Measurements from ENCODE around the gene NTF4.
A peak's percentile ranks its signal among the peaks of the same experiment; 100 is the strongest.
"Not testable (repeated sequence)": the region's sequence is repeated elsewhere in the genome, so short reads cannot be mapped to it uniquely, and the experiment has no call there.

Gene NTF4

GRCh38 chr19:49020931-49021895, 43.4 kb downstream of the NTF4 start:
- no peak for DNase-seq (ENCODE audit: low read depth in 2 of 2)

DNA sequence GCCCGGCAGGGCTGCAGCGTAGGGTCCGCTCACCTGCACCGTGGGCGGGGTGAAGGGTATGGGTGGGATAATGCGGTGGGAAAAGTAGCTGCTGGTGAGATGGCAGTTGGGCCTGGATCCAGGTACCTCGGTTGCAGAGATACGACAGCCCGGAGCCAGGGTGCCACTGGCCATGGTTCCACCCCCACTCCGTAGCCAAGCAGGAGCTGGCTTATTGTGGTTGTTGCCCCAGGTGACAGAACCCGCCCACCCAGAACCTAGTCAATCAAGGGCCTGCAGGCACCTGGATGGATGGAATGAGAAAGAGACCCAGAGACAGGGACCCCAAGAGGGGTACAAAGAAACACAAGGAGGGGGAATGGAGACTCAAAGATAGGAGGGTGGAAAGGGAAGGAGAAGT, 44.3 kb downstream of the NTF4 start:
- no peak for DNase-seq (ENCODE audit: low read depth in 2 of 2)

GRCh38 chr19:49019242-49019932, 45.2 kb downstream of the NTF4 start:
- DNase-seq (ENCODE audit: low read depth in 2 of 2) = peak; percentile 47 to 64

GRCh38 chr19:49018388-49019241, 46.0 kb downstream of the NTF4 start:
- not testable (repeated sequence) for DNase-seq (ENCODE audit: low read depth in 2 of 2)

GRCh38 chr19:49017666-49018351, 46.8 kb downstream of the NTF4 start:
- peak; percentile 43 to 51 for DNase-seq (ENCODE audit: low read depth in 2 of 2)

DNA sequence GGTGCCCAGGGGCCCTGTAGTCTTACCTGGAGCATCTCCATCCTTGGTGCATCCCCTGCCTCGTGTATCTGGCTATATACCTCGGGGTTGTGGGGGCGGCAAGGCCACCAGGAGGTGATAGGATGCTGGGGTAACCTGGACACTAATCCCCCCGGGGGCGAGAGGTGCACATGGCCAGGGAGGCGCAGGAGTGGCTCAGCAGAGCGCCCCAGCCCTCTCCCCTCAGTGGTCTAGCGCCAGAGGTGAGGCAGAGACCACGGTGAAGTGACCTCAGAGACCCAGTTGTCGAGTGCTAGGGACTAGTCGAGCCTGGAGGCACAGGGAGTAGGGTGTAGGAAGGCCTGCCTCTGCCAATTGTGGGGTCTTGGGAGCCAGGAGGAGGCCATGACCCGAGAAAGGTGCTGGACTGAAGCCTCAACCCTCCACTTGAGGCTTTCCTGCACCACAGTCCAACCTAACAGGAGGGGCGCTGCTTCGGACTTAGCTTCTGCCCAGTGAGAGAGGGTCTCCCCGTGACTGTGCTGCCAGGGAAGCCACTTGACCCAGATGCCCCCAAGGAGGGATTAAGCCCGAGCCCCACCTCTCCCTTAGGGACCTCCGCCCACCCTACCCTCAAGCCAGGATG, 47.5 kb downstream of the NTF4 start, which contains the start of gene LHB:
LHB (minus strand) TSS at position 51 of the 625 bp plus-strand sequence; CDS start at position 41, 10 bp downstream.
- no peak for DNase-seq (ENCODE audit: low read depth in 2 of 2)

DNA sequence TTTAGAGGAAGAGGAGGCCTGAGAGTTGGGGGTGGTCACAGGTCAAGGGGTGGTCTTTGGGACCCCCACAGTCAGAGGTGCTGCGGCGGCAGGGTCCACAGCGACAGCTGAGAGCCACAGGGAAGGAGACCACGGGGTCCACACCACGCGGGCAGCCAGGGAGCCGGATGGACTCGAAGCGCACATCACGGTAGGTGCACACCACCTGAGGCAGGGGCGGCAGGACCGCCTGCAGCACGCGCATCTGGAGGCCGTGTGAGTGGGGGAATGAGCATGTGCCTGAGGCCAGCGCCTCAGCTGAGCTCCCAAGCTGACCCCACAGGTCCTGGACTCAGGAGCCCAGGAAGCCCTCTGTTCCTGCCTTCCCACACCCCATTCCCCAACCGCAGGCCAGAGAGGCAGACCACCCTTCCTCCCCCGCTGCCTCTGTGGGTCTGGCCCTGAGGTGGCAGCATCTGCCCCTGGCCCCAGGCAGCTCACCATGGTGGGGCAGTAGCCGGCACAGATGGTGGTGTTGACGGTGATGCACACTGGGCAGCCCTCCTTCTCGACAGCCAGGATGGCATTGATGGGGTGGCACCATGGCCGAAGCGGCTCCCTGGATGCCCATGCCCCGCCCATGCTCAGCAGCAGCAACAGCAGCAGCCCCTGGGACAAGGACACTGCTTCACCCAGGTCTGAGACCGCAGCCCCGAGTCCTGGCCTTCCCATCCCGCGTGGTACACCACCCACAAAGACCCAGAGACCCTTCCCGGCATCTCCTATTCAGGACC, 48.4 kb downstream of the NTF4 start:
- DNase-seq (ENCODE audit: low read depth in 2 of 2) = no peak

GRCh38 chr19:49014870-49015255, 49.8 kb downstream of the NTF4 start:
- no peak for DNase-seq (ENCODE audit: low read depth in 2 of 2)

GRCh38 chr19:49014123-49014869, 50.3 kb downstream of the NTF4 start:
- DNase-seq (ENCODE audit: low read depth in 2 of 2) = no peak

DNA sequence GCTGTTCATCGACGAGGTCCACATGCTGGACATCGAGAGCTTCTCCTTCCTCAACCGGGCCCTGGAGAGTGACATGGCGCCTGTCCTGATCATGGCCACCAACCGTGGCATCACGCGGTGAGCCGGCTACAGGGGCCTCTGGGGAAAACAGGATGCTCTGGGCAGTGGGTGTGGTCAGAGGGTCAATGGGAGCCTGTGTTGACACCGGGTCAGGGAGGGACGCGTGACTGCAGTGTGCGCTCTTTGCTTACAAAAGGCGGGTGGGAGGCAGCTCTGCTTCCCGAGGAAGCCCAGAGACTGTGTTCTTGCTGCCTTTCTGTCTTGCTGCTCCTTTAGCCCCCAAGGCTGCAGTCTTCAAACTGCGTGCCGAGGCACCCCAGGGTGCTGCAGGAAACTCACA, 53.4 kb downstream of the NTF4 start:
- no peak for DNase-seq (ENCODE audit: low read depth in 2 of 2)
